Activated naive CD4-positive, alpha-beta T cell treated with anti-CD3 and anti-CD28 coated beads, Interleukin-2, amount 50 U/mL, for 16 hours (primary cell): ENCODE results near the gene HDAC4.
A peak's percentile ranks its signal among the peaks of the same experiment; 100 is the strongest.
"Not testable (repeated sequence)": the region's sequence is repeated elsewhere in the genome, so short reads cannot be mapped to it uniquely, and the experiment has no call there.

Source experiments
- DNase-seq: peaks from one replicate; pipeline ENCODE4 v3.0.0-alpha.2; 2020

The HDAC4 gene

DNA sequence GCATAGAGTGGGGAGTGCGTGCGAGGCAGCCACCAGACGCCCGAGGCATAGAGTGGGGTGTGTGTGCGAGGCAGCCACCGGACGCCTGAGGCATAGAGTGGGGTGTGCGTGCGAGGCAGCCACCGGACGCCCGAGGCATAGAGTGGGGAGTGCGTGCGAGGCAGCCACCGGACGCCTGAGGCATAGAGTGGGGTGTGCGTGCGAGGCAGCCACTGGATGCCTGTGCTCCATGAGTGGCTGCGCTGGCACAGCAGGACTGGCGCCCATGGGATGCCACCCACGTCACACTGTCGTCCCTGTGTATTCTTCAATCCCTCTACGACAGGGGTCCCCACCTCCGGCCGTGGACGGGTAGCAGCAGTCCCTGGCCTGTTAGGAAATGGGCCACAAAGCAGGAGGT, 221.9 kb downstream of the HDAC4 start:
- no peak for DNase-seq

DNA sequence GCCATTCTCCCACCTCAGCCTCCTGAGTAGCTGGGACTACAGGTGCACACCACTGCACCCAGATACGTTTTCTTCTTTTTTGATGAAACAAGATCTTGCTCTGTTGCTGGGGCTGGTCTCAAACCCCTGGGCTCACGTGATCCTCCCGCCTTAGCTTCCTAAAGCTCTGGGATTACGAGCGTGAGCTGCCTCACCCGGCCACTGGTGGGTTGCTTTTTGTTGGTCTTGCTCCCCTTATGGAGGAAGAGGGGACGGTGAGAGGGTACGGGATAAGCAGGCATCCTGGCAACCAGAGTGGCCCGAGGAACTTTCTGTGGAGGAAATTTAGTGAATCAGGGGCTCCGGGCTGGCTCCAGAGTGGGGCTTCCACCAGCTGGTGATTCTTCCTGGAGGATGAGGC, 222.3 kb downstream of the HDAC4 start:
- no peak for DNase-seq

DNA sequence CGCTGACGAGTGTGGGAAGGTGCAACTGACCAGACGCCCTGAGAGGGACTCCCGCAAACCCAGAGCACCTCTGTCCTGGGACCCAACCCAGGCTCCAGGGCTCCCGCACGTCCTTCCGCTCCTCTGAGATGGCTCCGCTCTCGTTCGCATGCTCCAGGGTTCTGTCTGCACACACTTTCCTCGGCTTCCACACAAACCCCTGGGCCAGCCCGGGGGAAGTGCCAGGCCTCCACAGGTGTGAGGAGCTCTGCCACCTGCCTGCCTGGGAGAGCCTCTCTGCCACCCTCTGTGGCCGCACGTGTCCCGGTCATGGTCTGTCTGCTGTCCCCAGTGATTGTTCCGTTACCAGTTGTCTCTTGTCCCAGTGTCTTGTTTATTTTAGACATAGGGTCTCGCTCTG, 222.9 kb downstream of the HDAC4 start:
- DNase-seq, result no peak

DNA sequence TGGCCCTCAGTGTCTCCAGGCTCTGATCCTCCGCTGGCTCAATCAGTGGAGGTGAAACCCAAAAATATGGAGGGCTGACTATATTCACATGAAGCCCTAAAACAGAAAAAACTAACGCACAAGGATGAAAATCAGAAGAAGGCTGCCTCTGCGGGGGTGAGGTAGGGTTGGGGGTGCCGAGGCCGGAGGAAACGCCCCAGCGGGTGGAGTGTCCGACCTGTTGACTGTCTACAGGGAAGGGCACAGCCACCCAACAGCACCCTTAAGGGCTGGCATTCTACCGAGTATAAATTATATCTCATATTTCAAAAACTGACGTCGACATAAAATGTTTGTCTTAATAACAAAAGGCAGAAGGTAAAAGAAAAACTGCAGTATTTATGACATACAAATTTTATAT, 223.5 kb downstream of the HDAC4 start:
- no peak for DNase-seq

DNA sequence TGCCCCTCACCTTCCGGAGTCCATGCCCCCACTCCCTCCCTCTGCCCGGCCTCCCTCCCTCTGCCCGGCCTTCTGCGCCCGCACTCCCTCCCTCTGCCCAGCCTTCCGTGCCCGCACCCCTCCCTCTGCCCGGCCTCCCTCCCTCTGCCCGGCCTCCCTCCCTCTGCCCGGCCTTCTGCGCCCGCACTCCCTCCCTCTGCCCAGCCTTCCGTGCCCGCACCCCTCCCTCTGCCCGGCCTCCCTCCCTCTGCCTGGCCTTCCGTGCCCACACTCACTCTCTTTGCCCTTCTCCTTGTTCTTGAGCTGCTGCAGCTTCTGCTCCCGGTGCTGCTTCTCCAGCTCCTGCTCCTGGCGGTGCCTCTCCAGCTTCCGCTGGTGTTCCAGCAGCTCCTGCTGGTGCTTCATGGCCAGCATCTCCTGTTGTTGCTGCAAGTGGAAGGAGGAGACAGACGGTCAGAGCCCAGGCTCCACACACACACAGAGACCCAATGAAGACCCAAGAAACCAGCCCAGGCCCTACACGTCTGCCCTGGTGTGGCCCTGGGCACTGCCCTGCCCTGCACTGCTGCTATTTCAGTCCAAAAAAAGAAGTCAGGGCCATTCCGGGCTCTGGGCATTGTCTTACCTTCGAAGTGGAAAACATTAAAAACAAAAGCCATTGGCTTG, 224.5 kb downstream of the HDAC4 start:
- not testable (repeated sequence) for DNase-seq

DNA sequence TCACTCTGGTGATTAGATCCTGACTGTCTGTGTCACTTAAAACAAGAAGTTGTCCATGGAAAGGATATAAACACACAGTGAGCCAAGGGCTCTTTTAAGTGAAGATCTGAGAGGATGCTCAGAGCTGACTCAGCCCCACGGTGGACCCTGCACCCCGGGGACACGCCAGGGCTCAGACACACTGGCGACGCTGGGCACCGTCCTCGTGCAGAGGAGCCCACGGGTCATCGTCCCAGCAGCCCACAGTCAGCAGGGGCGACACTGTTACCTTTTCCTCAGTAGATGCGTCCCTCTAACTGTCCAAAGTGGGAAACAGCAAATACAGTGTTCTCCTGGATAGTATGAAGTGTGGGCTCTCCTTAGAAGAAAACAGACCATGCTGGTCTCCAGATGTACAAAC, 225.6 kb downstream of the HDAC4 start:
- no peak for DNase-seq

DNA sequence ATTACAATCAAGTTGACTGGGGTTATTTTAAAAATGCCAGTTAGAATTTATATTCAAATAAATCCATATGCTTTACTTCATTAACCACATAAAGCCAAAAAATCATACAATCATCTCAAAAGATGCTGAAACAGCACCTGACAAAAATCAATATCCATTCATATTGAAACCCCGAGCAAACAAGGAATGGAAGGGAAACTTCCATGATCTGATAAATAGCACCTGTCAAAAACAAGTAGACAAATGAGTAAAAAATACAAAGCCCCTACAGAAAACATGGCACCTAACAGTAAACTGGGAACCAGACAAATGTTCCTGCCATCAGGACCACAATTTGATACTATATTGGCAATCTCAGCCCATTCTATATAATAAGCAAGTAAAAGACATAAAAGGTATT, 227.5 kb downstream of the HDAC4 start:
- no peak for DNase-seq

DNA sequence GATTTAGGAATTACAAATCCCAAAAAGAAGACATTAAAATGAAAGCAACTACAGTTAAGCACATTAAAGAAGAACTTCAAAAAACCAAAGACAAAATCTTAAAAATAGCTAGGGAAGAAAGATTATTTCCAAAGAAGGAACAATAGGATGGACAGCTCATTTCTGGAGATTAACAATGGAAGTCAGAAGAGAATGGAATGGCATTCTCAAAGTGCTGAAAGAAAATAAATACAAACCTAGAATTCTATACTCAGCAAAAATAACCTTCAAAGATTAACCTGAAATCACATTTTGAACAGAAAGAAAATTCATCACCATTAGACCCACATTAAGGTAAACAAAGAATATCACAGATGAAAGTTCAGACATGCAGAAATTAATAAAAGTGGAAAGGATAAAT, 229.2 kb downstream of the HDAC4 start:
- no peak for DNase-seq

DNA sequence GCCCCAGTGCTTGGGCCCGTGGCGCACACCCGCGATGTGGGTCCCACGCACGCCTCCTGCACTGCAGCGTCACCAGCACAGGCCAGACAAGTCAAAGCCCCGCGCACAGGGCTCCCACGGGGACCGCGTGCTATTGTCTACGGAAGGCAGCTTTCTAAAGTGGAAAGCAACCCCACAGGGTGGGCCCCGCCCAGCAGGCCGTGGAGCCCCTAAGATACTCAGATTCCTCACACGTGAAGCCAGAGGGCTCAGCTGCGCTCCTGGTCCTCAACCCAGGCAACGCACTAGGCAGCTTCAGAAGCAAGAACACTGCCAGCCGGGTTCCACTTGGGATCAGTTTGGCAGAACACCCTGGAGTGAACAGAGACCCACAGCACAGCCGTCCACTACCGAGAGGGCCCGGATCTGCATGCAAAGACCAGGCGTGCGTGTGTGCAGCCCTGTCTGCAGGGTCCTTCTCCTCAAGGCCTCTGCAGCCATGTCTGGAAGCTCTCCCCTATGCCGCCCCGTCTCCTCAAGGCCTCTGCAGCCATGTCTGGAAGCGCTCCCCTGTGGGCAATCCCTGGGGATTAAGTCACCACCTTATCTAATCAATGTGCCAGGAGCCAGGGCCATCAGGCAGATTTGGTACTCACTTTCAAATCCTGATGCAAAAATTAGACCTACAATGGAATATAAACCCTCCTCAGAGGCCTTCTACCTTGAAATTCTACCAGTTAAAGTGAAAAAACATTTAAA, 231.3 kb downstream of the HDAC4 start:
- peak; percentile 8 for DNase-seq

DNA sequence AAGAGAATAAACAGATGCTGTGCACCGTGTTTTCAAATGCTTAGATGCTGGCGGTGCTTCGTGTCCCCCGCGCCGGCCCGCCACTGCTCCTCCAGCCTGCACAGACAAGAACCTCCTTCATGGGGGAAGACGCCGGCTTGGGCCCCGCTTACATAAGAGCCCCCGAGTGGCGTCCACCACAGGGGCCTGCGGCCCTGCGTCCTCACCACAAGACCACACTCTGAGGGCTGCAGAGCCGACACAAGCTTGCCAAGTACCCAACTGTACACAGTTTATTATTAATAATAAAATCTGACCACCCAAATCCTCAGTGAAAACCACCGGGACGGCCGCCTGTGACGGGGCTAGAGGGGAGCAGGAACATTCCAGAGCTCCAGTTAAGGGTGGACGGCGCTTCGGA, 232.2 kb downstream of the HDAC4 start:
- no peak for DNase-seq

DNA sequence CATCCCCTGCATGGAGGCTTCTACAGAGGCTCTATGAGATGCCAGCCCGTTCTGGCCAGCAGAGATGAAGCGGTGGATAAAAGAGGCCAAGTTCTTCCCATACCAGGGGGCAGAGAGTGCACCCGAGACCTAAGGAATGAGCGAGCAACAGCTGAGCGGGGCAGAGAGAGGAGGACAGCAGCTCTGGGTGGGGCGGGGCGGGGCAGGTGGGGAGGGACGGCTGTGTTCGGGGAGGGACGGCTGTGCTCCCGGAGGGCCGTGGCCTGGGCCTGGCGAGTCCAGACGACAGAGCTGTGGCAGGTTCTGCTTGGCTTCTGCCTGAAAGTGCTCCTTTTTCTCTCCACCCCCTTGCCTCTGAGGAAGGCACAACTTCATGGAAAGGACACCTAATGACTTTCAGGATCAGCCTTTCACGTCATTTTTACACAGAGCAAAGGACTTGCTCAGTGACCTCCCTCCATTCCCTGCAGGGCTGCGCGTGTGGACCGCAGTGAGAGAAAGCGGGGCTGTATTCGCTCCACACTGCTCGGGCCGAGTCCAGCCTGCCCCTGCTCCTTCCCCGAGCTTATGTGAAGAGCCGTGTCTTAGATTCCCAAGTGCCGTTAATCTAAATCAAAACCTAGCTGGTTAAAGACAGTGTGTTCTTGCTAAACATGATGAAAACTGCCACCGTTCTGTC, 232.9 kb downstream of the HDAC4 start:
- DNase-seq, result no peak

DNA sequence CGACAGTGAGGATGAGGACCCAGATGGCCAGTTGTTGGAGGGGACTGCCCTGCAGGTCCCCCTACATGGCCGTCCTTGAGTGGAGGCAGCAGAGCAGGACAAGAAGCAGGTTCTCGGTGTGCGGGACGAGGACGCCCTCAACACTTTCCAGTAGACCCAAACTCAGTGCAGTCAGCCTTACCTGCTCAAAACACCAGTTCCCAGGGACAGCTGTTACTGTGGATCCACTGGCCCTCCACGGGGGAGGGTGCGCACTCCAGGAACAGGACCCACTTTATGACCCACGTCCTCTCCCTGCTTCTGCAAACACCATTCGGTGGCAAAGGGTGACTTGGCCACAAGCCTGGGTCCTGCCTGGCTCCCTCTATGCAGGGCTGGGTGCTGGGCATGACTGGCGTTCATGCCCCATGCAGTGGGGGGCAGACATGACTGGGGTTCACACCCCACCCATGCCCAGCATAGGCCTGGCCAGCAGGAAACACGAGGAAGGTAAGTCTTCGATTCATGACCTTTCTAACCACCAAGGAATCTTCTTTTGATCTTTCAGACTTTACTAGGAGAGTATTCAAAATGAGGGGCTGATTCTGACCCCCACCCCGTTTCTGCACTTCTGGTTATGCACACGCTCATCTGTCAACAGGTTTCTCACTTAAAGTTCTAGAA, 233.7 kb downstream of the HDAC4 start:
- DNase-seq, result no peak

DNA sequence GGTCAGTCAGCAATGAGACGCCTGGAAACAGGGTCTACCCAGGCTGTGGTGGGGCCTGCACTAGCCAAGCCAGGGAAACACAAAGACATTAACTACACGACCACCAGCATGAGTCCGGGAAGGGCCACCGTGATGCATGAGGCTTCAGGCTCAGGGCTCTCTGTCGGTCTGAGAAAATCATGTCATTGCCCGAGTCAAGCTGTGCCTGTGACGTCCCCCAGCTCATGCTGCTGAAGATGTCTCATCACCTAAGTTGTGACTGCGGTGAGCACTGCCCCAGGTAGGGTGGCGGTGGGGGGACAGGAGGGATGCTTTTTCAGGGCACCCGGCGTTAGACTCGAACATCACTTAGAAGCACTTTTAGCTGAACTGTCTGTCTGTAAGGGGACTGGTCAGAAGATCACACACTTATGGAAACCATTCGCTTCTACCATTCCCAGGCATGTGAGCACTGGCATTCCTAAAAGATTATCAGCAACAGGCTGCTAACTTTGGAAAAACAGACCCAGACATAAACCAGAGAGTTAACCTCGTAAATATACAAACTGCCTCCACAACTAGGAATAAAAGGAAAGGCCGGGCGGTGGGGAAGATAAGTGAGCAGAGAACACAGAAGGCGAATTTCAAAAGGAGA, 234.5 kb downstream of the HDAC4 start:
- DNase-seq, result no peak

DNA sequence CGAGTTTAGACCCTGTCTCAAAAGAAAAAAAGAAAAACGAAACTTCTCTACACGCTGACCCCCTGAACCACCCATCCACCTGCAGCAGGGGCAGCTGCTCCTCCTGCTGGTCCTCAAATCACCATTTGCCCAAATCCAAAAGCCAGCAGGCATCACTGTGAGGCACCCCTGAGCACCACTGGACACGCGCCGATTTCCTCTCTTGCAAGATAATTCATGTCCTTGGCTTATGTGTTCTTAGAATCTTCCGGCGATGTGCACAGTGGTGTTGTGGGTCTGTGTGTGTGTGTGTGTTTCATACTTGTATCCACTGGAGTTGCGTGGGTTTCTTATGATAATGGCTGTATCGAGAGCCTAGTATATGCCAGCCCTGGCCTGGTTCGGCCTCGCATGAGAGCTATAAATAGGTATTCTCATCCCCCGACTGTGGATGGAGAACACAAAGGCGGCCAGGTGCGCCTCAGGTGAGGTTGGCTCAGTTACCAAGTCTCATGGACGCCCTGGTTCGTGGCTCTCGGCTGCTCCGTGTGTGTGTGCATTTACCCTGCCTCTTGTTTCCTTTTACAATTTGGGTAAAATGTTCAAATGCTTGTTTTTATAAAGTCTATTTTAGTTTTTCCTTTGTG, 235.5 kb downstream of the HDAC4 start:
- DNase-seq, result no peak

DNA sequence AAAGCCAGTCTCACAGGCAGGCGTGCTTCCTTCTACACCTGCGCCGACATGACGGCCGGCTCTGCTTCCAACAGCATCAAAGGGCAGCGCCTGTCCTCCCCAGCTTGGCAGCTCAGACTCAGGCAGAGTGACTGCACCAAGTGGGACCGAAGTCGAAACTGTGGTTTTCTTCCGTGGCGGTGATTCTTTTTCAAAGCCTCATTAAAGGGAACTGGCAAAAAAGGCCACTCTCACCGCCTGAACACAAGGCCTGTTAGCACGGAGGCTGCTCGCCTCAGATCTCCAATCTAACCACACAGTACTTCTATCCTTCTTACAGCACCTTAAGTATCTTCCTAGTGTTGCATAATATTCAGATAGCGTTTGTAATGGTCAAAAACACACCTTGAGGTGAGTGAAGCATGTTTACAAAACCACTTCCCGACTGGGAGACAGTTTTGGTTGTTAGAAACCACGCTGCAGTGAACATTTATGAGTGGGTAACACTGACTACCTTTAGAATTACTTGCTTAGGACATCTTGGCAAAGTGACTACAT, 236.4 kb downstream of the HDAC4 start:
- DNase-seq, result peak; percentile 12

DNA sequence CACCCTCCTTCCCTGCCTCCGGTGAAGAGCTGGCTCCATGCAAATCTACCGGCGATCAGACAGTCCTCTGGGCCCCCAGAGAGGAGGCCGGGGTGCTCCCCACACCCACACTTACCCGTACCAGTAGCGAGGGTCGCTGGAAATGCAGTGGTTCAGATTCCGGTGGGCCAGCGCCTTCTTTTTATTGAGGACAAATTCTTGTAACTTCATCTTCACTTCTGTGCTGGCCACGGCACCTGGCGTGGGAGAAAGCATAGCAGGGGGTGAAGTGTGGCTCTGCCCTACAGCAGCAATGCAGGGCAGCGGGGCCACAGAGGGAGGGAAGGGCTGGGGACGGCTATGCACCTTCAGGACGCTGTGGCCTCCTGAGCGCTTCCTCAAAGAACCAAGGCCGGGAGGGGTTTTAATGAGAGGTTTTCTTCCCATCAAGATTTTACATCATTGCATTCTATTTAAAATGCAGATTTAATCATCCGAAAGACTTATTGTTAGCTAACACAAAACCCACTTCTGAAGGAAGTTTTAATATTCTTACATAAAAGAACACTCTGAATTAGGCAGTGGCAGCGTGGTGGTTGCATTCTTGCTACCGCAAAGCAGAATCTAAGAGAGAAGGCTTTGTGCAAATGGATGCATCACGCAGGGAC, 237.0 kb downstream of the HDAC4 start:
- no peak for DNase-seq

DNA sequence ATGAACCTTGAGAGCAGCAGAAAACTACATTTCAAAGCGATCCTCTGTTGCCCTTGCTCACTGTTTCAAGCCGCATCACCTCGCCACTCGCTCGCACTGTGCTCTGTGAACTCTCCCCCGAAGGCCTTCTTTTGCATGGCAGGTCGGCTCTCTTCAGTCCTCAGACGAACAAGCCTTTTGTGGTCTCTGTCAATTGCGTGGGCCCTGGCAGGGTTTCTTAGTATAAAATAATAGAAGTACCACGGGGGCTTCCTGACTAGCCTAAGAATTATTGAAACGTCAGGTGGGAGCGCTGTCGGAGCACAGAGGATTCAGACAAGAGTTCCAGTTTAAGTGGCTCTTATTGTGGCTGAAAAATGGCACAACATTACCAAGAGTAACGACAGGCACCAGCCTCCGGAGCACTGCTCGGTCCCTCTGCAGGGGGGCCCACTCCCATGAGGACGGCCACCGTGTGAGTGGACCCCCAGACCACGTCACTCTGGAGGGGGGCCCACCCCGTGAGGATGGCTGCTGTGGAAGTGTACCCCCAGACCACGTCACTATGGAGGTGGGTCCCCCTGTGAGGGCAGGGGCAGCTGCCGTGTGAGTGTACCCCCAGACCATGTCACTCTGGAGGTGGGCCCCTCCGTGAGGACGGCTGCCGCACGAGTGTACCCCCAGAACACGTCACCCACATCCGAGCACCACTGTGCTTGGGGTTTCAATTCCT, 237.7 kb downstream of the HDAC4 start:
- DNase-seq, result no peak

DNA sequence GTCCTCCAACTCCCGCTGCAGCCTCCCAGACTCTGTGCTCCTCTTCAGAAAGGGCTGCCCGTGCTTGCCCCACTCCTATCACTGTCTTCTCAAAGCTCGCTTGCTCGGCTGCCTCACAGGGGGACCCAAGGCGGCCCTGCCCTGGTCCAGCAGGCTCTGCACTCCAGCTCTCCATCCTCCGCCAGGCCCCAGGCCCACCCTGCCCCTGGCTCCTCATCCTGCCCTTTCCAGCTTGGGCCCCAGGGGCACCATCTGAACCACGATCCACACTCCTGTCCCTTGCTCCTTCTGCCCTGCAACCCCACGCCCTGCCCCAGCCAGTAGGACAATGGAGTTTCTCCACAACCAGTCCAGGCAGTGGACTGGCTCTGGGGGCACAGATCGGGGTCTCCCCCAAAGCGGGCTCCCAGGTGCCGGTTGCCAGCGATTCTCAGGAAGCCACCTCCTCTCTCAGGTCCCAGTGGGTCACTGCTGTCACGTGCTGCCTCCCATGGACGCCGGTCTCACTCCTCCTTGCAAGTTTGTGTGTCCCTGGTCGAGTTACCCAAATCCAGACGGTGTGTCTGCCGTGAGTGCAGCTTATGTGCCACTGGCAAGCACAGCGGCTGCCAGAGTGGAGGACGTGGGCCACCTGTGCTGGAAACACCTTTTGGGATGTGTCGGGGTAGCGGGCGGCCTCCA, 238.5 kb downstream of the HDAC4 start:
- DNase-seq, result no peak

DNA sequence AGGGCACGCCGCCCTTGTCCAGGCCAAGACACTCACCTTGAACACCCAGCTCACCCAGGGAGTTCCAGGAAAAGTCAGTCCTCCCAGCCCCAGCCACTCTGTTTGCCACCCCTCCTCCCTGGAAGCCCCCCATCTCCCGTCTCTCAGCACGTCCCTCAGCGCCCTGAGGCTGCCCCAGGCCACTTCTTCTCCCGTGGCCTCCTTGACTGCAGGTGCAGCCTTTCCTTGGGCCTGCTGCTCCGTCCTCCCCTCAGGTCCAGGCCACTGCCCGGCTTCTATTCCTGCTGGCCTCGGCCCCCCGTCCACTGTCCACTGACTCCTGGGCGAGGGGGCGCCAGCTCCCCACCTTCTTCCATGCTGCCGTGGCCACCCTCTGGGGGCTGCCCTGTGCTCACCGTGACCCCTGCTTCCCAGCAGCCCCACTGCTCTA, 239.1 kb downstream of the HDAC4 start:
- DNase-seq, result no peak
